SU-DHL-6 (cell line): Measurements from ENCODE around the gene ALS2CL.

Experiments
- H2AFZ ChIP-seq: fragments of 200-600 bp; sonication (generic); 2 replicates; pipeline ENCODE4 v1.6.1; 2014; ENCODE audit warnings: low read depth, mild to moderate bottlenecking, moderate library complexity, mixed read lengths, antibody characterized with exemption, low read length; ENCODE audit not compliant: severe bottlenecking
- H3F3A ChIP-seq: fragments of 200-600 bp; shearing (Covaris generic); 2 replicates; pipeline ENCODE4 v1.6.0; 2016; ENCODE audit warnings: antibody characterized with exemption, mild to moderate bottlenecking; ENCODE audit not compliant: insufficient read depth
- H3K27ac ChIP-seq: fragments of 200-600 bp; sonication (generic); 2 replicates; pipeline ENCODE4 v1.5.1; 2016; ENCODE audit warnings: low read depth, mild to moderate bottlenecking, low read length, moderate library complexity, mixed read lengths
- H3K27me3 ChIP-seq: fragments of 200-600 bp; sonication (generic), shearing (Covaris generic); 2 replicates; pipeline ENCODE4 v1.6.0; 2014; ENCODE audit warnings: mild to moderate bottlenecking, low read length
- H3K36me3 ChIP-seq: fragments of 200-600 bp; sonication (generic); 2 replicates; pipeline ENCODE4 v1.6.1; 2014; ENCODE audit warnings: mild to moderate bottlenecking, low read length, mixed read lengths
- H3K4me2 ChIP-seq: fragments of 300-600, 200-600 bp; shearing (Covaris generic), sonication (generic); 2 replicates; pipeline ENCODE4 v1.6.0; 2014; ENCODE audit warnings: low read length, low read depth, mild to moderate bottlenecking; ENCODE audit not compliant: poor library complexity, severe bottlenecking
- H3K4me3 ChIP-seq: fragments of 200-600 bp; sonication (generic); 2 replicates; pipeline ENCODE4 v1.5.1; 2014; ENCODE audit warnings: antibody characterized with exemption, low read length, mild to moderate bottlenecking, mixed read lengths; ENCODE audit not compliant: insufficient read depth, poor library complexity, severe bottlenecking
- H3K79me2 ChIP-seq: fragments of 200-600 bp; sonication (generic); 2 replicates; pipeline ENCODE4 v1.6.1; 2014; ENCODE audit warnings: mild to moderate bottlenecking, low read length, moderate library complexity; ENCODE audit not compliant: insufficient read depth
- H3K9ac ChIP-seq: fragments of 200-600 bp; sonication (generic); 2 replicates; pipeline ENCODE4 v1.7.0; 2014; ENCODE audit warnings: mild to moderate bottlenecking, low read length
- H3K9me2 ChIP-seq: fragments of 200-600 bp; sonication (generic); replicated peaks from 2 replicates; pipeline ENCODE4 v1.6.1; 2014; ENCODE audit warnings: low read length; ENCODE audit not compliant: insufficient read depth
- H3K9me3 ChIP-seq: fragments of 200-600 bp; sonication (generic); 2 replicates; pipeline ENCODE4 v1.6.1; 2014; ENCODE audit warnings: low read length, mixed read lengths; ENCODE audit not compliant: insufficient read depth
- H4K20me1 ChIP-seq: fragments of 200-600 bp; sonication (generic); 2 replicates; pipeline ENCODE4 v1.6.1; 2014; ENCODE audit warnings: low read depth, mild to moderate bottlenecking, antibody characterized with exemption, low read length, moderate library complexity, mixed read lengths
- EZH2phosphoT487 ChIP-seq: fragments of 200-600 bp; sonication (generic), shearing (Covaris generic); conservative IDR thresholded peaks from 2 replicates; pipeline ENCODE4 v1.6.1; 2018; ENCODE audit warnings: mild to moderate bottlenecking, antibody characterized with exemption, low read length, moderate library complexity, mixed read lengths
- TF ChIP-seq, protein P1 (sequence below): fragments of 200-600 bp; sonication (generic); IDR thresholded peaks from one replicate; pipeline ENCODE4 v1.5.1; 2017; ENCODE audit warnings: antibody characterized with exemption, mild to moderate bottlenecking, low read length, moderate library complexity; ENCODE audit not compliant: insufficient read depth, poor library complexity, severe bottlenecking

The ALS2CL gene

DNA sequence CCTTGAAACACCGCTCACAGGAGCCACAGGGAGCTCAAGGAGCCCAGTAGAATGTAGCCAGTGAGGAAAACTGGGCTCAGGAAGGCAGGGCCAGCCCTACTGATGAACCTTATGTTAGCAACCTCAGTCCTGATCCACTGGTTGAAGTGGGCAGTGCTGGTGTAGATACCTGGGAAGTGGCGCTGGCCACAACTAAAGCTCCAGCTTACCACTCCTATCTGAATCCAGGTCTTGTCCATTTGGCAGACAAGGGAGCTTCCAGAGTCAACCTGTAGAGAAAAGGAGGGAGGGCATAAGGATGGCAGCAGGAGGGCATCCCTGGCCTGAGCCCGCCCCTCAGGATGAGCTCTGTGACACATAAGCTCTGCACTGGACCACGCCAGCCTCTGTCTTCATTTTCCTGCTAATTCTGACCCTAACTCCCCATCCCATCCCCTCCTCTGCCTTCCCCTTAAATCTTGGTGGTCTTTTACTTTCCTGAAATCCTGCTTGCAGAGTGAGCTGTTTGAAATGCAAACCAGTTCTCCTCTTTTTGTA, 26.3 kb upstream of the ALS2CL start:
- H3K9me2 ChIP-seq = no peaks in the 10 kb centered on the region
- no peak overlapping the region for H3K4me3 ChIP-seq
- no peaks in the 10 kb centered on the region for H3K36me3 ChIP-seq
- no peak overlapping the region for H3K9ac ChIP-seq
- H3K4me2 ChIP-seq = no peak overlapping the region
- TF ChIP-seq EZH2phosphoT487 = no peak
- TF ChIP-seq, protein P1, sequence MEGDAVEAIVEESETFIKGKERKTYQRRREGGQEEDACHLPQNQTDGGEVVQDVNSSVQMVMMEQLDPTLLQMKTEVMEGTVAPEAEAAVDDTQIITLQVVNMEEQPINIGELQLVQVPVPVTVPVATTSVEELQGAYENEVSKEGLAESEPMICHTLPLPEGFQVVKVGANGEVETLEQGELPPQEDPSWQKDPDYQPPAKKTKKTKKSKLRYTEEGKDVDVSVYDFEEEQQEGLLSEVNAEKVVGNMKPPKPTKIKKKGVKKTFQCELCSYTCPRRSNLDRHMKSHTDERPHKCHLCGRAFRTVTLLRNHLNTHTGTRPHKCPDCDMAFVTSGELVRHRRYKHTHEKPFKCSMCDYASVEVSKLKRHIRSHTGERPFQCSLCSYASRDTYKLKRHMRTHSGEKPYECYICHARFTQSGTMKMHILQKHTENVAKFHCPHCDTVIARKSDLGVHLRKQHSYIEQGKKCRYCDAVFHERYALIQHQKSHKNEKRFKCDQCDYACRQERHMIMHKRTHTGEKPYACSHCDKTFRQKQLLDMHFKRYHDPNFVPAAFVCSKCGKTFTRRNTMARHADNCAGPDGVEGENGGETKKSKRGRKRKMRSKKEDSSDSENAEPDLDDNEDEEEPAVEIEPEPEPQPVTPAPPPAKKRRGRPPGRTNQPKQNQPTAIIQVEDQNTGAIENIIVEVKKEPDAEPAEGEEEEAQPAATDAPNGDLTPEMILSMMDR = no peak
- no peak overlapping the region for H3K27ac ChIP-seq
- no peak overlapping the region for H2AFZ ChIP-seq
- H3K9me3 ChIP-seq = no peaks in the 10 kb centered on the region
- no peaks in the 10 kb centered on the region for H3K79me2 ChIP-seq
- H4K20me1 ChIP-seq = no peaks in the 10 kb centered on the region
- H3K27me3 ChIP-seq = peaks cover 3% of the 10 kb centered on the region; the same call in 1 of the 2 replicates
- no peaks in the 10 kb centered on the region for H3F3A ChIP-seq

DNA sequence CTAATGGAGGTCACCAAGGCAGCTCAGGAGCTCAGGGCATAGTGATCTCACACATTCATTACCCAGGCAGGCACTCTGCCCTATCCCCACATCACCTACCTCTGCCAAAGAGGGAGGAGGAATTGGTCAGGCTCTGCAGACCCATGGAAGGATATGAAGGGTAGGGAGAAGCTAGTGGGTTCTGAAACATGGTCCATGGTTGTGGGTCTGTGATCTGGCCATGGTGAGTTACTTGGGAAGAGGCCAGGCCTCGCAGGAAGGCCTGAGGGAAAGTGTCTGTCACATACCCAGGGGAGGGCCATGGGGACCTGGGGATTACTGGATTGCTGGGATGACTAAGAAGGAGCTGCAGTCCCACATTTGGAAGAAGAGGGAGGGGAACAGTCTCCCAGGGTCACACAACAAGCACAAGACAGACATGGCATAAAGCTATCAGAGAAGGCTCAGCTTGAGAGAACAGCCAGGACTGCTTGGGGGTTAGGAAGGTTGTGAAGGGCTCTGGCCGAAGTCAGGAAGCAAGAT, 25.6 kb upstream of the ALS2CL start:
- Histone ChIP-seq H3K9ac (no peak overlapping the region), H3K36me3 (no peaks in the 10 kb centered on the region), H3K27ac (no peak overlapping the region), H3K27me3 (peaks cover 3% of the 10 kb centered on the region; the same call in 1 of the 2 replicates), H3K4me2 (no peak overlapping the region), H4K20me1 (no peaks in the 10 kb centered on the region), H3K9me2 (no peaks in the 10 kb centered on the region), H3K79me2 (no peaks in the 10 kb centered on the region), H2AFZ (no peak overlapping the region), H3F3A (no peaks in the 10 kb centered on the region), H3K9me3 (no peaks in the 10 kb centered on the region), H3K4me3 (no peak overlapping the region)
- no peak for TF ChIP-seq EZH2phosphoT487
- TF ChIP-seq, protein P1 = no peak

DNA sequence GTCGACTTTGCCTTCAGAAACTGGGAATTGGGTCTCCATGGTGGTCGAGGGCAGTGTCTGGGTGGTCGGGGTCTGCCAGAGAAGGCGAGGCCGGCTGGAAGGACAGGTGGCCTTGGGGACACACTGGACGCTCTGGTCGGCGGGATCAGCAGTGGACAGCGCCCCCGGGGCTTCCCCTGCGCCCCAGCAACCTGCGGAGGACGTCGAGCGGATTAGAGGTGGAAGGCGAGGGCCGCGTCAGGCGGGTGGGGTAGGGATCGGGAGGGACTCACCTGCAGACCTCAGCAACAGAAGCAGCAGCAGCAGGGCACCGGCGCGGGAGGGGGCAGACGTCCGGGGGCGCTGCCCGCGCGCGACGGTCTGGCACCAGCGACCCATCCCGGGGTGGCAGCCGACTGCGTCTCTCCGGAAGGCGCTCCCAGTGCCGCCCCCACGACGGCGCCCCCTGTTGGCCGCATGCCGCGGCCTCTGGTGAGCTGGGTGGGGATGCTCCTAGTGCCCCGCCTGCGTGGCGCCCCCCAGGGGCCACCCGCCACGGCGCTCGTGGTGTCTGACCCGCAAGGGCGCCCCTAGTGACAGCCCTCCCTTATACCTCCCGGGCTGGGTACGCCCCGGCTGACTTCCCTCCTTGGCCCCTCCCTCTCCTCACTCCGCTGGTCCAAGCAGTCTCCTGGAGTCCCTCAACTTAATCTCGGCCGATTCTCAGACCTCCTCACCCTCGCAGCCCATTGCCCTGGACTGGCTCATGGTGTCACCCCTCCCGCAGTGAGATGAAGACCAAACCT, 24.2 kb upstream of the ALS2CL start, which contains the start of gene PRSS50:
PRSS50 (minus strand) TSS at position 423 of the 785 bp plus-strand sequence; CDS start at position 378, 45 bp downstream.
- Histone ChIP-seq H3K4me2 (no peak within 1 kb of the TSS), H3K9me3 (no peaks in the 10 kb centered on the region), H4K20me1 (no peaks in the 10 kb centered on the region), H3K79me2 (no peaks in the 10 kb centered on the region), H3K9me2 (no peaks in the 10 kb centered on the region), H3K4me3 (no peak within 1 kb of the TSS), H3K27me3 (peaks cover 3% of the 10 kb centered on the region; the same call in 1 of the 2 replicates), H3F3A (no peaks in the 10 kb centered on the region), H3K36me3 (no peaks in the 10 kb centered on the region), H2AFZ (no peak within 1 kb of the TSS), H3K27ac (no peak within 1 kb of the TSS), H3K9ac (no peak within 1 kb of the TSS)
- TF ChIP-seq EZH2phosphoT487 = no peak
- TF ChIP-seq, protein P1 = peak; percentile 24
